ENCODE results near the gene MYRIP. TPM values are rescaled to one million over a fixed set of nuclear protein-coding genes. Genes with fewer than 3 reads are reported as not detected.
"Not testable (repeated sequence)": the region's sequence is repeated elsewhere in the genome, so short reads cannot be mapped to it uniquely, and the experiment has no call there.

Gene MYRIP
- total RNA-seq, 4 donors from 2014 or later: 1.0 to 9.6 (median 3.2) TPM

GRCh38 chr3:40055956-40056355 is 246.5 kb downstream of the MYRIP start:
- no peak for ATAC-seq (ENCODE audit: low FRiP score)
- TF ChIP-seq, protein P1, sequence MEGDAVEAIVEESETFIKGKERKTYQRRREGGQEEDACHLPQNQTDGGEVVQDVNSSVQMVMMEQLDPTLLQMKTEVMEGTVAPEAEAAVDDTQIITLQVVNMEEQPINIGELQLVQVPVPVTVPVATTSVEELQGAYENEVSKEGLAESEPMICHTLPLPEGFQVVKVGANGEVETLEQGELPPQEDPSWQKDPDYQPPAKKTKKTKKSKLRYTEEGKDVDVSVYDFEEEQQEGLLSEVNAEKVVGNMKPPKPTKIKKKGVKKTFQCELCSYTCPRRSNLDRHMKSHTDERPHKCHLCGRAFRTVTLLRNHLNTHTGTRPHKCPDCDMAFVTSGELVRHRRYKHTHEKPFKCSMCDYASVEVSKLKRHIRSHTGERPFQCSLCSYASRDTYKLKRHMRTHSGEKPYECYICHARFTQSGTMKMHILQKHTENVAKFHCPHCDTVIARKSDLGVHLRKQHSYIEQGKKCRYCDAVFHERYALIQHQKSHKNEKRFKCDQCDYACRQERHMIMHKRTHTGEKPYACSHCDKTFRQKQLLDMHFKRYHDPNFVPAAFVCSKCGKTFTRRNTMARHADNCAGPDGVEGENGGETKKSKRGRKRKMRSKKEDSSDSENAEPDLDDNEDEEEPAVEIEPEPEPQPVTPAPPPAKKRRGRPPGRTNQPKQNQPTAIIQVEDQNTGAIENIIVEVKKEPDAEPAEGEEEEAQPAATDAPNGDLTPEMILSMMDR (IDR thresholded peaks at IDR 0.05): no peak
- no peak for DNase-seq (ENCODE audit: low spot score)

DNA sequence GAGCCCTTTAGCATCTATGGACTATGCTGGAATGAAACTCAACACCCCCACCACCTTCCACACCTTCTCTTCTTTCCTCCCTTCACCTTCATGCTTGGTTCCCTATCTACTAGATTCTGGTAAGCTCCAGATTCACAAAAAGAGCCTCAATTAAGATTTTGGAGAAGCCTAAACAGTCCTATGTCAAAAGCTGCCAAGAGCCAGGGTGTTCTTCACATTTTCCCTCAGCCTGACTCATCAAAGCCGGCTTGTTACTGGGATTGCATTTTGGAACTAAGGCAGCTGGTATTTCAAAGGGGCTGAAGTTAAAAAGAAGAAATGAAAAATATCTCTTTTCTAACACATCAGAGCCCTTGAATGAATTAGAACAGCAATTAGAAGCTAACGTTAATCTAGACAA is 247.7 kb downstream of the MYRIP start:
- ATAC-seq (ENCODE audit: low FRiP score): no peak
- TF ChIP-seq, protein P1 (IDR thresholded peaks at IDR 0.05): no peak

DNA sequence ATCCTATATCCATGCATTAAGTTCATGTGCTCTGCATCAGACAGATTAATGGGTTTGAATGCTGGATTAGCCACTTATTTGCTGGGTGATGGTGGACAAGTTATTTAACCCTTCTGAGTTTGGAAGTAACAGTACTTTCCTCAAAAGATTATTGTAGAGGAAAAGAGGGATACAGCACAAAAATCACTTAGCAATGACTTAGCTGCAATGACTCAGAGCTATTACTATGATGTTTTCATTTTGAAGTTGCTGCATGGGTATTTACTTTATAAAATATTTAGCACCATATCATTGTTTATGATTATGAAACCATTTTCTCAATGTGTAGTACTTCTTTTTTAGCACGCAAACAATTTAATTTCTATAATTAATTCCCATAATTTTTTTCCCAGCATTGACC is 248.4 kb downstream of the MYRIP start:
- no peak for DNase-seq (ENCODE audit: low spot score)
- TF ChIP-seq, protein P1 (IDR thresholded peaks at IDR 0.05): no peak
- no peak for ATAC-seq (ENCODE audit: low FRiP score)

More for the DNA sequence above, 247.7 kb downstream of the MYRIP start:
- DNase-seq (ENCODE audit: low spot score): no peak

- DNase-seq (ENCODE audit: low spot score) (no peak), ATAC-seq (ENCODE audit: low FRiP score) (no peak)
- TF ChIP-seq, protein P1 (IDR thresholded peaks at IDR 0.05): no peak
Measured at GRCh38 chr3:40068636-40069035, 259.2 kb downstream of the MYRIP start.

DNA sequence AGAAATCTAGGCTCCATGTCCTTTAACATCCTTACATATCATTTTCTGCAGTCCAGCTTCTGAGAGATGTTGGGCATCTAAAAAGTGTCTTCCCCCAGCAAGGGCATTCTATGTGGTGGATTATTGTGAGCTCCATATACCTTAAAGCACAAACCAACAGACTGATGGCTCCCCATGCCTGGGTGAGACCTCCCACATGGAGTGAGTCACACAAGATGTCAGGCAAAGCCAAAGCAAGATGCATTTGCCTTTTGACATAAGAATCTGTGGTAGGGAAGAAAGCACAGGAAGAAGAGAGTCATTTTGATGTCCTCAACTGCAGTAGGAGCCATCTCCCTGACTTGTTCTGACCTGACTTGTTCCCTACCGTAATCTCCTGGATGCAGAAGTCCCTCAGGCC is 261.4 kb downstream of the MYRIP start:
- no peak for ATAC-seq (ENCODE audit: low FRiP score)
- no peak for DNase-seq (ENCODE audit: low spot score)
- TF ChIP-seq, protein P1 (IDR thresholded peaks at IDR 0.05): no peak

DNA sequence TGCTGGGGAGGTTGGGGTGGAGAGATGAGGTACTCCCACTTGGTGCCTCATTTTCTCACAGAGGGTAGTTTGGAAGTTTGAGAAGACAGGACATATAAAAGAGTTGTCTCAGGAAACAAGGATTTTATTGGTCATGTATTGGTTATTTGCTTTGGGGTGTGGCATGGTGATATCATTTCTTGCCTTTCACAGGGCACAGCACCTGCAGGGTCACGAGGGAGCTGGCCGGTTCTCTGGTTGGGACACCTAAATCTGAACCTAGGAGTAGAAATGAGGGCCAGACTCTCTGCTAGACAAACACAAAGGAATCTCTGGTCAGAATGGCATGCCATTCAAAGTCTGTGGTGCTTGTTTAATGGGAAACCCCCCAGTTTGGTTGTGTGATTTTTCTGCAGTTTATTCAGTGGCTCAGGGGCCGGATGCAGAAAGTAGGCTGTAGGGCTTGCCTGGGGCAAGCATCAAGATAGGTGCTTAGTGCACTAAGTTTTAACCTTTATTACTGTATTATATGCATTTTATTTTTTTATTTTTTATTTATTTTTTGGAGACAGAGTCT is 262.4 kb downstream of the MYRIP start:
- DNase-seq (ENCODE audit: low spot score) (no peak), ATAC-seq (ENCODE audit: low FRiP score) (no peak)
- TF ChIP-seq, protein P1 (IDR thresholded peaks at IDR 0.05): no peak

DNA sequence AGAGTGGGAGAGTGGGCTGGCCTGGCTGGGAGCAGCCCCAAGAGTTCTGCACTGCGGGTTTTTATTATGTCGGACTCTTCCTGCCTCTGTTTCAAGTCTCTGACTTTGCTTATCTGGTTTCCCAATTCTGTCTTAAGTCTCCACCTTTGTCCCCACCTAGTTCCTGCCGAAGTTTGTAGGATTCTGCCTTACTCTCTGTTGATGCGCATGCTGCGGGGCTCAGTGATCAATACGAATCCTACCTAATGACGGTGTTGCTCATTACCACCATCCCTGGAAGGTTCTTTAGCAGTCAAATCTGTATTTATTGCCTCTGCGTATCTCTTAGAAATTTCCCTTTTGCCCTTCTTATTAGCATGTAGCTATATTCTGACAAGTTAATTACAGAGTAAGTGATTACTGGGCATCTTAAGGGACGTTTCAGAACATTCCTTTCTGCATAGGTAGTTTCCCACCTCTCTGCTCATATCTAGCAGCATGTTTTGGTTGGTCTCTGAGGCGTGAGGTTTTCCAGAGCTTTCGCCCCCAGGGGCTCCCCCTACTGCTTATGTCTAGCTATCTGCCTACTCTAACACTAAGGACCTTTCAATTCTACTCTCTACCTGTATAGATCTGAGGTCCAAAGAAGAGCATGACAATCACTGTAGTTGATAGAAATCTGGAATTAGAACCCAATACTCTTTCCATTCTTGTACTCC is 264.1 kb downstream of the MYRIP start:
- TF ChIP-seq, protein P1 (IDR thresholded peaks at IDR 0.05): no peak

DNA sequence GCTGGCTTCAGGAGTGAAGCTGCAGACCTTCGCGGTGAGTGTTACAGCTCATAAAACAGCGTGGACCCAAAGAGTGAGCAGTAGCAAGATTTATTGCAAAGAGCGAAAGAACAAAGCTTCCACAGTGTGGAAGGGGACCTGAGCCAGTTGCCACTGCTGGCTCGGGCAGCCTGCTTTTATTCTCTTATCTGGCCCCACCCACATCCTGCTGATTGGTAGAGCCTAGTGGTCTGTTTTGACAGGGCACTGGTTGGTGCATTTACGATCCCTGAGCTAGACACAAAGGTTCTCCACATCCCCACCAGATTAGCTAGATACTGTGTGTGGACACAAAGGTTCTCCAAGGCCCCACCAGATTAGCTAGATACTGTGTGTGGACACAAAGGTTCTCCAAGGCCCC is 267.7 kb downstream of the MYRIP start:
- not testable (repeated sequence) for DNase-seq (ENCODE audit: low spot score); ATAC-seq (ENCODE audit: low FRiP score)

More for the DNA sequence above, 264.1 kb downstream of the MYRIP start:
- ATAC-seq (ENCODE audit: low FRiP score): no peak
- no peak for DNase-seq (ENCODE audit: low spot score)

- DNase-seq (ENCODE audit: low spot score); ATAC-seq (ENCODE audit: low FRiP score): not testable (repeated sequence)
Measured at GRCh38 chr3:40077828-40078492, 268.6 kb downstream of the MYRIP start.
